AML-193 (cell line): ENCODE measurements around the gene ZNF496.
"Not testable (repeated sequence)": the region's sequence is repeated elsewhere in the genome, so short reads cannot be mapped to it uniquely, and the experiment has no call there.

Source experiments
- DNase-seq, 2 experiments: peaks; one replicate each; lab custom pipeline; 2025; lab: John Stamatoyannopoulos, UW

Gene ZNF496

DNA sequence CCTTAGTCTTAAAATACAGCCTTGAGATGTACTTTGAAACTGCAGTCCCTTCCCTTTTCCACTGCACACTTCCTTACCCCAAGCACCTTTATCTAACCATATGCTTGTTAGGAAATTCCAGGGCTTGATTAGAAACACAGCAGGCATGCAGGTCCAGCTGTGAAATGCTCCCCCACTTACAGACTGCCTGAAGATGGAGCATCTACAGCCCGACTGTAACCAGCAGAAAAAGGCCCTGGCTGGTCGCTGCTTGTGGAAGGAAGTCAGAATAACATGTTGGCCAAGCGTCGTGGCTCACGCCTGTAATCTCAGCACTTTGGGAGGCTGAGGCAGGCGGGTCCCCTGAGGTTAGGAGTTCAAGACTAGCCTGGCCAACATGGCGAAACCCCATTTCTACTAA is 38.6 kb downstream of the ZNF496 start:
- no peak for DNase-seq

DNA sequence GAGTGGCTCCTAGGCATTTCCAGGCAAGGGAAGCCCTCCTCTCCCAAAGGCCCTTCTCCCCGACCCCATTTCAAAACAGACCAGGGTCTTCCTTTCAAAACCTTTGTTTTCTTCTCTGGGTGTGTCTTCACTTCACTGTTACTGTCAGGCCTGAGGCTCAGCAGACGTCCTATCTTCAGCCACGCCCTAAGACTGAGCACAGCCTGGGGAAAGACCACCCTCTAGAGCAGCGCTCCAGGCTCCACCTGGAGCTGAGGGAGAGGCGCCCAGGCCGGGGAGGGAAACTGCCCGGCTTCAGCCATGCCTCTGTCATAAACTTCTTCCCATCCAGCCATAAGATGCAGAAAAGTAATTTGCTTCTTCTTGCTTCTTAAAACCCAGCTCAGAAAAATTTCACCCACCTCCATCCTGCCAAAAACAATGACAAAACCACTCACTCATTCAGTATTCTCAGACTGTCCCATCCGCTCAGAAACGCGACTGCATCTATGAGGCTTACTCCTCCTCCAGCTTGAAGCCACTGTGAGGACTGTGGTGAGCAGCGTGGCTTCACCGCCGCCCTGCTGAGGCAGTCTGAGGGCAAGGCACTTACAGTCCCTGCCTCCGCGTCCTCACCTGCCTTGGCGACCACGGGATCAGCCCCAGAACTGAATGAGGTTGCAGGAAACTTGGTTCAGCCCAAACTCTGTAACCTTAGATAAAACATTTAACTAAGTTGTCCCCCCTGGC is 39.7 kb downstream of the ZNF496 start:
- no peak for DNase-seq

DNA sequence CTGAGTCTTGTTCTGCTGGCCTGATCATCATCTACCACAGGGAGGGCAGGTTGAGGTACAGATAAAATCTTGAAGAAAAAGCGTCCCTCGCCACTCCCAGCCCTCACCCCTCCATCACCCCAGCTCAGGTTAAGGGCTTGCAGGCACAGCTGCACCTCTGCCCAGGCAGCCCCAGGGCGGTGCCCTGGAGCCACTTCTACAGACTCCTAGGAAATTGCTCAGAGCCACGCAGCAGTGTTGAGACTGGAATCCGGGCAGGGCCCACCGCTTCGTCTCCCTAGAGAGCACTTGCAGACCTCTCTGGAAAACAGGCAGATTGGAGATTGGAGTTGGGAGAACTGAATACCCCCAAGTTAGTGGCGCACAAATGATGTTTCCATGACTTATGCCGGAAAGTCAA is 40.5 kb downstream of the ZNF496 start:
- DNase-seq: no peak

DNA sequence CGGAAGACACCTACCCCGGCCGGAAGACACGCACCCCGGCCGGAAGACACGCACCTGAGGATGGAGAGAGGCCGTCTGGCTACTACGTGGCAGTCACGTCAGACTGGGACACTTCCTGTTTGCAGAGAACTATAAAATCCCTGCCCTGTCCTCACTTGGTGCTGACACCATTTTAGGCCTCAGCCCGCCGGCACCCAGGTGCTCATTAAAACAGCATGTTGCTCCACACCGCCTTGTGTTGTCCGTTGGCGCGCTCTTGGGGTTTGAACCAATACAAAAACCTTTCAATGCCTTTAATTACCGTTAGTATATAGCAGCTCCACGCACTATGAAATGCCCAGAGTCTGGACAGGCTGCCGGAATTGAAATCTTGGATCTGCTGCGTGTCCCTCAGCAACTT is 41.1 kb downstream of the ZNF496 start:
- DNase-seq: no peak

DNA sequence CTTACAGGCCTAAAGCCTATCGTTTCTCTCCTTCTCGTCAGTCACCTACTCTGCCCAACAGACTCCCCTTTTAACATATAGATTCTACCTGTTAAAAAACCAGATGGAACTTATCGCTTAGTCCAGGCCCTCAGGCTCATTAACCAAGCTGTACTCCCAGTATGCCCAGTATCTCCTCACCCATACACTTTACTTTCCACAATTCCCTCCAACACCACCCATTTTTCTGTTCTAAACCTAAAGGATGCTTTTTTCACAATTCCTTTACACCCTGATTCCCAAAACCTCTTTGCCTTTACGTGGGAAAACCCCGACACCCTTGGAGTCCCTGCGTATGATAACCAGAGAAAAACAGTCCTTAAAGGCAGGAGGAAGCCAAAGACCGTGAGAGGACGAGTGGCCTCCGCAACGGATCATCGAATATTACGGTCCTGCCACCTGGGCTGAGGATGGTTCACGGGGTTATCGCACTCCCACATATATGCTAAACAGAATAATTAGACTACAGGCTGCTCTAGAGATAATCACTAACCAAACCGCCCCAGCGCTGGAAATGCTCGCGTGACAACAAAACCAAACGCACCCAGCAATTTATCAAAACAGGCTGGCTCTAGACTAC is 42.3 kb downstream of the ZNF496 start:
- not testable (repeated sequence) for DNase-seq

DNA sequence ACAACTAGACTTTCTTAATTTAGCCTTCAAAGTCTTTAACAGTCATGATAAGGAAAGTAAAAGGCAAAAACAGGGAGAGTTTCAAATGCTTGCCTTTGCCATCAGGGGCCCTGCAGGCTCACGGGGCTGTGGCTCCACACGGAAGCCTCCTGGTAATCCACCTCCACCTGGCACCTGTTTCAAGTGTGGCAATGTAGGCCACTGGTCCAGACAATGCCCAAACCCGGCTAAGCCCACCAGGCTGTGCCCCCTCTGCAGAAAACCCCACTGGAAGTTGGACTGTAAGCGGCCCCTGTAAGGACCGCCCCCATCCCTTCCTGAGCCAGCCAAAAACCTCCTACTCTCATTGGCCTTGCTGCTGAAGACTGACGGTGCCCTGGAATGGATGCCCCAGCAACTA is 43.3 kb downstream of the ZNF496 start:
- DNase-seq: no peak

DNA sequence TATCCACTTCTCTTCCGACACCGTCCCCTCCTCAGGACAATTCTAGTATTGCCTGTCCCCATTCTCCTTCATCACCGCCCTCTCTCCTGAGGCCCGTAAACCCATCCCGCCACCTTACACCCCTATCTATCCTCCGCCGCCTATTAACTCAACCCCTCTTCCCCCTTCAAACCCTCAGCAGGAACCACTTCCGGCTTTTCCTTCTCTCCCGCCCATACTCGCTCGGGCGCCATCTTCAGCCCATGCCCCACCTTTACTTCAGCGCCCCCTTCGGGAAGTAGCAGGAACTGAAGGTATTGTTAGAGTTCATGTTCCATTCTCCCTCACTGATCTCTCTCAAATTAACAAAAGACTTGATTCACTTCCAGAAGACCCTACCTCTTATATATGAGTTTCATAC is 44.2 kb downstream of the ZNF496 start:
- DNase-seq: no peak

DNA sequence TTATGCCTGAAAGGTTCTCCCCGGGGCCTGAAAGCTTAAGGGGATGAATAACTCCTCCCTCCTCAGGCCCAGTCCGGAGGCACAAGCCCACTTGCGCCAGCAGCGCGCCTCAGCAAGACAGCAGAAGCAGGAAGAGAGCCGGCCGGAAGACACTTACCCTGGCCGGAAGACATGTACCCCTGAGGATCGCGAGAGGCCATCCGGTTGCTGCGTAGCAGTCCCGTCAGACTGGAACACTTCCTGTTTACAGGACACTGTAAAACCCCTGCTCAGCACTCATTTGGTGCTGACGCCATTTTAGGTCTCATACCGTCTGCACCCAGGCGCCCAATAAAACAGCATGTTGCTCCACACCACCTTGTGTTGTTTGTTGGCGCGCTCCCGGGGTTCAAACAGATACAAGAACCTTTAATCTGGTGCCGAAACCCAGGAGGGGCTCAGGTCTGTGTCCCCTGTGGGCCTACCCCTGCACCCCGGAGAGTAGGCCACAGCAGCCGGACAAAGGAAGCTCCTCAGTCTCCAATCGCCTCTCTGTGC is 45.5 kb downstream of the ZNF496 start:
- no peak for DNase-seq

DNA sequence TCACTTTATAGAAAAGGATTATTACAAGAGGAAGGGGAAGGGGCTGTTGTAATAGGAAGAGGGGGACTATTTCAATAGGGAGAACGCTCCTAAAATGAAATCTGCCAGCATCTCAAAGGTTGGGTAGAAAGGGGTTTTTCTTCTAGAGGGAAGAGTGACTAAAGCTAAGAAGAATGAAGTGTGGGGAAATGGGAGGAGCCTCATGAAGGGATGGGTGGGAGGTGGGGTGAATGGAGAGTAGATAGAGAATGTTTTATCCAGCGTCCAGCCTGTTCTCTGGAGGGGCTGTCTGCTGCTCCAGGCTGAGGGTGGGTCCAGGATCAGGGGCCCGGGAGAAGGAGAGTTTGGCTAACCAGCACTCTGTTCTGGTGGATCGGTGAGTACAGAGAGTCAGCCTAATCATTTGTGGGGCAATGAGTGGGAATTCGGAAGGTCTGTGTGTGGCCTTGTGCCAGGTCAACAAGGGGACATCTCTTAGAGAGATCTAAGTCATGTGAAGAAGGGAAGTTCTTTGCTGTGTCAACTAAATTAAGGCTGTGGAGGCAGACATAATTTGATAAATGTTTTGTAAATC is 50.6 kb downstream of the ZNF496 start:
- no peak for DNase-seq

DNA sequence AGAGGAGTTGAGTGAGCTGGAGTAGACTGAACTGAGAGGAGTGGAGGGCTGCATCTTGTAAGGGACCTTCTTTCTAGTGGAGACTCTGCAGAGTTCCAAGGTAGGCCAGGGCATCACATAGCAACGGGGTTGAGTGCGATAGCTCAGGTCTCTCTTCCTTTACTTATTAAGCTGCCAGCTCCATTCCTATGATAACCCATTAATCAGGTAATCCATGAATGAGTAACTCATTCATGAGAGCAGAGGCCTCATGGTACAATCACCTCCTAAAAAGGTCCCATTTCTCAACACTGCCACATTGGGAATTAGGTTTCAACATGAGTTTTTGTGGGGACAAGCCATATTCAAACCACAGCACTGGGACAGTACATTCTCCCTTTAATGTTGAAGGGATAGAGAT is 54.5 kb downstream of the ZNF496 start:
- DNase-seq: no peak

DNA sequence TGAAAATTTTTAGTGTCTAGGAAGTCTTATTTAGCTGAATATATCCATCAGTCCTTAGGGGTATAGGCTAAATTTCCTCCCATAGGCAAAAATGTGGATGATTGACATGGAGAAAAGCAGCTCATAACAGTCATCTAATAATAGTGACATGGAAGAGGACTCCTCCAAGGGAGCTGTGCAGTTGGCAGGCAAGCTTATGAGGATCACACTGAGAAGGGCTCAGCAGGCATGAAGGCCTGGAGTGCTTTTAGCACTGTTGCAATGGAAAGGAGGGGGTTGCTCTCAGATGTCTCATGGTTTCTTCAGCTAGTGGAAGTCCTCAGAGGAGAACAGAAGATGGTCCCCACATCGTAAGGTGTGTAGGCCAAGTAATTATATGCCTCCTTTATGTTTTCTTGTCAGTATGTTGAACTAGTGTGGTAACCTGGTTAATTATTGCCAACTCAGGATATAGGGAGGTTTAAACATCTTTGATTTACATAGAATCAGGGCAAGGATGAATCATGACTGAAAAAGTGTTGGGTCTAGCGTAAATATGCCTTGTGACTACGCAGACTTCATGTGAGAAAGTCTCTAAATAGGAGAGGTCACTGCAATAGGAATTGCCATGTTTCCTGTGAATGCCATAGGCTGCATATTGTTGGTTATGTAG is 56.9 kb downstream of the ZNF496 start:
- no peak for DNase-seq

DNA sequence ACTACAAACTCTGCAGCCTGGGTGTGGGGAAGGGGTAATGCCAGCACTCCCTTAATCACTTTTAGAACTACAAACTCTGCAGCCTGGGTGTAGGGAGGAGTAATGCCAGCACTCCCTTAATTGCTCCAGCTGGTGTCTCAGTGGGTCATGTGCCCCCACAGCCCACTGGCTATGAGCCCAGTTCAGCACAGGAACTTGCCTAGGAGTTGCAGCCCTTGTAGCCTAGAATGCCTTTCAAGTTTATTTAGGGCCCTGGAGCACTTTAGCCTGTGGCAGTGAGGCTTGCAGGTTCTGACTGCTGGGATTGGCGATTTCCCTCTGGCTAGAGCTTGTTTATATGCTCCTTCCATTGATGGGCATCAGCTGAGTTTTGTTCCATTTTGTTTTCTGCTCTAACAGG is 58.7 kb downstream of the ZNF496 start:
- no peak for DNase-seq

DNA sequence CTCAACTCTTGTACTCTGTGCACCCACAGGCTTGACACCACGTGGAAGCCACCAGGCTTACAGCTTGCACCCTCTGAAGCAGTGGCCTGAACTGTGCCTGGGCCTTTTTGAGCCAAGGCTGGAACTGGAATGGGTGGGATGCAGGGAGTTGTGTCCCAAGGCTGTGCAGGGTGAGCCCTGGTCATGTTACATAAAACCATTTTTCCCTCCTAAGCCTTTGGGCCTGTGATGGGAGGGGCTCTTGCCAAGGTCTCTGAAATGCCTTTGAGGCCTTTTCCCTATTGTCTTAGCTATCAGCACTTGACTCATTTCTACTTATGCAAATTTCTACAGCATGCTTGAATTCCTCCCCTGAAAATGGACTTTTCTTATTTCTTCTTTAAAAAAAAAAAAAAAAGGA is 61.7 kb downstream of the ZNF496 start:
- DNase-seq: no peak

DNA sequence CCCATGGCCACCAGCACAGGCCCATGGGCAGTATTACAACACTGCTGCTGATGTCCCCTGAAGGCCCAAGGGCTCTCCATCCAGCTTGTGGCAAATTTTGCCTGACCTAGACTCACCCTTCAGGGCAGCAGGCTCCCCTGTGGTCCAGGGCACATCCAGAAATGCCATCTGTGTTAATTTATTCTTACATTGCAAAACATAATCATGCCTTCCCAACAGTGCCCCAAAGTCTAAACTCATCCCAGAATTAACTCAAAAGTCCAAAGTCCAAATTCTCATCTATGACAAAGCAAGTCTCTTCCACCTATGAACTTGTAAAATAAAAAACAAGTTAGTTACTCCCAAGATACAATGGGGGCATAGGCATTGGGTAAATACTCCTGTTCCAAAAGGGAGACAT is 62.5 kb downstream of the ZNF496 start:
- no peak for DNase-seq

DNA sequence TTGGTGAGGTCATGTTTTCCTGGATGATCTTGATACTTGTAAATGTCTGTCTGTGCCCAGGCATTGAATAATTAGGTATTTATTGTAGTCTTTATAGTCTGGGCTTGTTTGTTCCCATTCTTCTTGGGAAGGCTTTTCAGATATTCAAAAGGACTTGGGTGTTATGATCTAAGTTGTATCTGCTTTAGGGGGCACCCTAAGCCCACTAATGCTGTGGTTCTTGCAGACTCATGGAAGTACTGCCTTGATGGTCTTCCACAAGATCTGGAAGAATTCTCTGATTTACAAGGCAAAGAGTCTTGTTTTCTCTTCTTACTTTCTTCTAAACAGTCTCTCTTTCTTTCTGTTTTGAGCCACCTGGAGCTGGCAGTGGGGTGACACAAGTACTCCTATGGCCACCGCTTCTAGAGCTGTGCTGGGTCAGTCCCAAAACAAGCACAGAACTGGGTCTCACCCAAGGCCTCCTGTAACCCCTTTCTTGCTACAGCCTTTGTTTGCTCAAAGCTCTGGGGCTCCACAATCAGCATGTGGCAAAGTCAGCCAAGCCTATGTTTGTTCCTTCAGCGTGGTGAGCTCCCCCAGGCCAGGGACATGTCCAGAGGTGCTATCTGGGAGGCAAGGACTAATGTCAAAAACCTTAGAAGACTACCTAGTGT is 63.1 kb downstream of the ZNF496 start:
- no peak for DNase-seq

DNA sequence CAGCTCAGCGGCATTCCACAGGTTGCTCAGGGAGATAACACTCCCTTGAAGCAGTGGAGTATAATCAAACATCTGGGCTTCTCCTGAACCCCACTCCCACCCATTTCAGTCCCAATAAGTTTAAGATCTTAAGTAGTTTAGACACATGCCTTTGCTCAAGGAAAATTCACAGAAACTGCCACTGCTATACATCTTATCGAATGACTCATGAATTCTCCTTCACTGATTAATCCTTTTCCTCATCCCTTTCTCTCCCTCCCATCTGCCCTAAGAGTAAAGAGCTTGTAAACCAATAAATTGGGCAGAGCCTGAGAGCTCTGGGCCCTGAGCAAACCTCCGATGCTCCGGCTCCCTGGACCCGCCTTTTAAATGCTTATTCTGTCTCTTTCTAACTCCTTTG is 65.6 kb downstream of the ZNF496 start:
- DNase-seq: no peak

DNA sequence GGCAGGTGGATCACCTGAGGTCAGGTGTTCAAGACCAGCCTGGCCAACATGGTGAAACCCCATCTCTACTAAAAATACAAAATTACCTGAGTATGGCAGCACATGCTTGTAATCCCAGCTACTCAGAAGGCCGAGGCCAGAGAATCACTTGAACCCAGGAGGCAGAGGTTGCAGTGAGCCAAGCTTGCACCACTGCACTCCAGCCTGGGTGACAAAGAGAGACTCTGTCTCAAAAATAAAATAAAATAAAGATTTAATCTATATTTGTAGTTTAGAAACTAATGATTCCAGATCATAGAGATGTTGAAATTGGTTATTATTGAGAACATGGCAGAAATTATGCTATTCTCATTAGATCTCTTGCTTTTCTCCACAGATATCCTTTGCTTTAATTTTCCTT is 75.9 kb downstream of the ZNF496 start, which contains the start of gene VN1R5:
VN1R5 (plus strand) TSS at position 301 of the 400 bp plus-strand sequence.
- not testable (repeated sequence) for DNase-seq

DNA sequence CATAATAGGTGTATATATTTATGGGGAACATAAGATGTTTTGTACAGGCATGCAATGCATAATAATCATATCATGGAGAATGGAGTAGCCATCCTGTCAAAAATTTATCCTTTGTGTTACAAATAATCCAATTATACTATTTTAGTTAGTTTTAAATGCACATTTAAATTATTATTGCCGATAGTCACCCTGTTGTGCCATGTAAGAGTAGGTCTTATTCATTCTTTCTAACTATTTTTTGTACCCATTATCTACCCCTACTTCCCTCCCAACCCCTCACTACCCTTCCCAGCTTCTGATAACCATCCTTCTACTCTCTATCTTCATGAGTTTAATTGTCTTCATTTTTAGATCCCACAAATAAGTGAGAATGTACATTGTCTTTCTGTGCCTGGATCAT is 84.1 kb downstream of the ZNF496 start:
- no peak for DNase-seq
